ENCODE data around the gene ECT2L.

Gene ECT2L

DNA sequence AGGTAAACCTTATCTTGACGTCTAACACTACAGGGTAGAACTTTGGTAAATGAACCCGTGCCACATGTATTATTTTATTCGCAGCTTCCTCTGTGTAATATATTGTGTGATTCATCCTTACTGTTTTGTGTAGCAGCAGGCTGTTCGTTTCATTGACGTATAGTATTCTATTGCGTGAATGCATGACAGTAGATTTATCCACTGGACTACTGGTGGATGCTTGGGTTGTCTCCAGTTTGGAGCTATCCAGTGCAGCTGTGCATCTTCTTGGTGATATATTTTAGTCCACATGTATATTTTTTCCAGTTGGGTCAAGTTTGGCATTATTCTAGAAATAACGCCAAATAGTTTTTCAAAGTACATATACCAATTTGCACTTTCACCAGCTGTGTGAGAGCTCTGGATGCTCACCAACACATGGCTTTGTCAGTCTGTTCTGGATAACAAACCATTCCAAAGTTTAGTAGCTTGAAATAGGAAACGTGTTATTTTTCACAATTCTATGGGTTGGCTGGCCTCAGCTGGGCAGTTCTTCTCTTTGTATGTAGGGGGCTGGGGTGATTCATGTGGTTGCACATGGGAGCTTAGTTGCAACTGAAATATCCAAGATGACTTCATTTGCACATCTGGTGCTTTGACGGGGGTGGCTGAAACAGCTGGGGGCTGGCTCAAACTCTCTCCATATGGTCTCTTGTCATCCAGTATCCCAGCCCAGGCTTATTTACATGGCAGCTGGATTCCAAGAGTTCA is 9.3 kb downstream of the ECT2L start:
- DNase-seq (ENCODE audit: low spot score): no peak

DNA sequence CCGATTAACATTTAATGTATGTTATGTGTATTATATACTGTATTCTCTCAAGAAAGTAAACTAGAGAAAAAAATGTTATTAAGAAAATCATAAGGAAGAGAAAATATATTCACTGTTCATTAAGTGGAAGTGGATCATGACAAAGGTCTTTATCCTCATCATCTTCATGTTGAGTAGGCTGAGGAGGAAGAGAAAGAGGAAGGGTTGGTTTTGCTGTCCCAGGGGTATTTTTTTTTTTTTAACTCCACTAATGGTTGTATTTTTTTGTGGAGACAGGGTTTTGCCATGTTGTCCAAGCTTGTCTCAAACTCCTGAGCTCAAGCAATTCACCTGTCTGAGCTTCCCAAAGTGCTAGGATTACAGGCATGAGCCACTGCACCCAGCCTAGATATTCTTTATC is 11.0 kb downstream of the ECT2L start:
- DNase-seq (ENCODE audit: low spot score): no peak

DNA sequence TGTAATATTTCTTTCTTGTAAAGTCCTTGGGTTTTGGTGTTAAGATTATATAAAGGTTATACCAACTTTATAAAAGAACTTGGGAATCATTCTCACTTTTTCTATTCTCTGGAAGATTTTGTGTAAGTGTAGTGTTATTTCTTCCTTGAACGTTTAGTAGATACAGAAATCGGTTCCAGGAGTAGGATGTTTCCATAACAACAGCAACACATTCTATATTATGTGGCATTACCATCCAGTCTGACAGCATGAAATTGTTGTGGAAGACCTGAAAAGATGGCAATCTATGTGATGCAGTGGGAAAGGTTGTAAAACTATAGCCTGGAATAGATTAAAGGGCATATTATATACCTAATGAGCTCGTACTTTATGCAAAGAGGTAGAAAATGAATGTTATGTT is 13.8 kb downstream of the ECT2L start:
- DNase-seq (ENCODE audit: low spot score): no peak

DNA sequence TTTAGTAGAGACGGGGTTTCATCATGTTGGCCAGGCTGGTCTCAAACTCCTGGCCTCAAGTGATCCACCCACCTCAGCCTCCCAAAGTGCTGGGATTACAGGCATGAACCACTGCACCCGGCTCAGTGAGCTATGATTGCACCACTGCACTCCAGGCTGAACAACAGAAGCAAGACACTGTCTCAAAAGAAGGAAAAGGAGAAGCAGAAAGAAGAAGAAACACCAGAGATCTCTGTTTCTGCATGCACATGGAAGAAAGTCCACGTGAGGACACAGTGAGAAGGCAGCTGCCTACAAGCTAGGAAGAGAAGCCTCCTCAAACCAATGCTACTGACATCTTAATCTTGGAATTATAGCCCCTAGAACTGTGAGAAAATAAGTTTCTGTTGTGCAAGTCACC is 16.0 kb downstream of the ECT2L start:
- DNase-seq (ENCODE audit: low spot score): no peak

DNA sequence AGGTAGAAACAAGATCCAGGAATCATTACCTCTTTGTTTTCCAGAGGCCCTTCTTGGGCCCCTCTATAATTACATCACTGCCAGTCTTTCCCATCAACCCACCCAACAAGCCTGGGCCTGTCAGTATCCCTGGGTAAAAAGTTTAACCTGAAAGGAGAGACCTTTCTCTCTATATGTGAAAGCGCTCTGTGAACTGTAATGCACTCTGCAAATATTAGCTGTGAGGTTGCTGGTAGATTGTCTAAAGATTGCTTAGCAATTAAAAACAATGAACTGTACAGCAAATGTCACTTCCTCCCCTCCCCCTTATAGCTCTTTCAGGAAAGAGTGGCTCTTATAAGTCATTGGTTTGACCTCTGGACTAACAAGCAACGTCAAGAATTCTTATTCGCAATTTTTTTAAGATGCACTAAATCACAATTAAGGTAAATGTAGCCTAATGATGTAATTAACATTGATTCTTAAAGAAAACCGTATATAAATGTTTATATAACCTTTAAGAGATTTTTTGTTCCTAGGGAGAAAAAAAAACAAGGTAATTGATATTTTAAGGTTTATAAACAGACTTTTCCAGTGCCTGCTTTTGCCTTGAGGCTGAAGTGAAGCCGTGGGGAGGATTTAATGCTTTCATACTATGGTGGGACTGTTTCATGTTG is 18.4 kb downstream of the ECT2L start:
- no peak for DNase-seq (ENCODE audit: low spot score)

DNA sequence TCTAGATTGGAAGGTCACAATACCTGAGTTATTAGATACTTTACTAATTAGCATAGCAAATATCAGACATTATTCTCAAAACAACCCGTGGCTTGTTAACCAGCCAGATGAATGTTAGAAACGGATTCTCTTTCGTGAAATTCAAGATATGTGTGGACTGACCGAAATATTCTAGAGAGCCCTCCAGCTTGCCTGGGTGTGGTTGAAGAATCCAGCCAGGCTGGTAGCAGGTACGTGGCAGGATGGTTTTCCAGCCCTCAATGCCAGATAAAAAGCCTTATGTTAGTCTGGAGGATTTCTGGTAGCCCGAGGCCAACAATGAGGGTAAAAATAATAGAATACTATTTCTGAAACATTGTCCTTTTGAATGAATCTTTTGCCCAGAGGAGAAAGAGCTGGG is 19.3 kb downstream of the ECT2L start:
- DNase-seq (ENCODE audit: low spot score): no peak

DNA sequence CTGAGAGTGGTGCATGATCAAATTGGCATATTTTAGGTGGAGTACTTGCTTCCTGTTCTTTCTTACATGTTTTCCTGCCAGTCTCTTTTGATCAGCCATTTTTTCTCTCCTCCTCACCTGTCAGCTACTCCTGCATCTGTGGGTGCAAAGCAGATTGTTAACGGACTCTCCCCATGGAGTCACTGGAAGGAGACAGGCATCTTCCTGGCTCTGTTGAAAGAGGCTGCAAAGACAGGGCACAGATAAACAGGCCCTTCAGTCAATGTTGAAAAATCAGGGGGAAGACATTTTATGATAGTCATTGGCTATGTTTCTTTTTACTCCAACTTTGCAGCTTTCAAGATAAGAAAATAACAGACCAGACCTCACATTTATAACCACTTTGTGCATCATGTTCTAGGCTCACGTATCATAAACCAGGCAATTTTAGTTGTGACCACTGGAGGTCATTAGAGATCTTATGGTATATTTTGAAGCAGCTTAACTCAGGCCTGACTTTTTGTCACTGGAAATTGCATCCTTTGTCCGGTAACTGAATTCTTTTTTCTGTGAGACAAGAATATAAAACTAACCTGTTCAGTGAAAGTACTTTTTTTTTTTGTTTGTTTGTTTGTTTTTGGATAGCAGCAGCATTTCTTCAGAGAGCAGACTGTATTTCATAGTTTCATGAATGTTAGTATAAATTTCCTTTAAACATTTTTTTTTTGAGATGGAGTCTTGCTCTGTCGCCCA is 20.1 kb downstream of the ECT2L start:
- peak; percentile 64 for DNase-seq (ENCODE audit: low spot score)

DNA sequence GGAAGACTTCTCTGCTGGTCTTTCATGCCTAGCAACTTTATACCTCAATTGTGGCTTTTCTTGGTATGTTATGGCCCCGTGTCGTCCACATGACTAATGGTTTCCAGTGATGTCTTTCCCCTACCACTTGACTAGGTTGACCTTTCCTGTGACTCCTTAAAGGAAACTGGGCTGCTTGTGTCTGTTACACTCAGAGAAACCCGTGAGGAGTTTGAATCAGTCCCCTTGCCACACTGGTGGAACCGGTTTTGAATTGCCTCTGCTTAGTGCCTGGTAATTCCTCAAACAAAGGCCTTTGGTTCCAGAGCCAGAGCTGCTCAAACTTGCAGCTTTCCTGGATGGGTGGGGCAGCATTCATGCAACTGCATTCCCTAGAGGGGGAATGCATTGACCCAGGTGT is 21.9 kb downstream of the ECT2L start:
- no peak for DNase-seq (ENCODE audit: low spot score)

DNA sequence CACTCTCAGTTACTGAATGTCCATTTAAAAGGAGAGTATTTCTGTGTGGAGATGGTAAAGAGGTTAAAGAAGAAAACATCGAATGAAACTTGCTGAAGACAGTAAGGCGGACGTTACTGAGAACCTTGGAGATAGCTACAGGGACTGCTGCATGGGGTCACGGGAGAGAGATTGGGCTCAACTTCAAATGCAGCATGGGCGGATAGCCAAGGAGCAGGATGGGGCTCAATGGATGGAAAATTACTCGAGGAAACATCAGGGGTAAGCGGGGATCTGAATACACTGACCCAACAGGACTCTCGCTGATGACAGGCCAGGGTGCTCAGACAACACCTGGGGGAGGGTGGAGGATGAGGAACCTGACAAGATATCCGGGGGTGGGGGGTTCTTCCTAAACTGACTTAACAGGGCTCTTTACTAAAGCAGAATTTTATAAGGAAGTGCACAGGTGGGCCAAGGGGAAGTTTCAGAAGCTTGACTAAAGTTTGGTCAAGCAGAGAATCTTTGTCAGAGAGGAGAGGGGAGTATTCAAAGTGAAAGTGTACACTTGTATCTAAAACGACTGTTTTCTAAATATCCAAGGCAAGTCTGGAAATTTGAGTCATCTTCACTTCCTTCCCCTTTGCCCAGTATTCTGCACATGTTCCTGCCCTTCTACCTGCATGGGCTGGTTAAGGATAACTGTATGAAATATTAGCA is 22.8 kb downstream of the ECT2L start:
- no peak for DNase-seq (ENCODE audit: low spot score)

DNA sequence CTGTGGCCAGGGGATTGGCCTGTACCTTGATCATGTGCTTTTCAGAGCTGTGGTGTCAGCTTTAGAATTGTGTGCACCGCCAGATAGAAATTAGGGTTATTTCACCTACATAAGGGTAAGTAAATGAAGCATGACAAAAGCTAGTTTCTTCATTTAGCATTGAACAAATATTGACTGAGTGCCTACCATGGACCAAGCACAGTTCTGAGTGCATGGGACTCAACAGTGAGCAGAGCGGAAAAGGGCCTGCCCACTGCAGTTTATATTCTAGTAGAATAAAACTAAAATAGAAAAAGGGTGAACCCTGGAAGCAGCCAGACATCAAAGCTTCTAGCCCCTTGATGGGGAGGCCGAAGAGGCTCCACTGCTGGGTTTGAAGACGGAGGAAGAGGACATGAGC is 25.6 kb downstream of the ECT2L start:
- no peak for DNase-seq (ENCODE audit: low spot score)

DNA sequence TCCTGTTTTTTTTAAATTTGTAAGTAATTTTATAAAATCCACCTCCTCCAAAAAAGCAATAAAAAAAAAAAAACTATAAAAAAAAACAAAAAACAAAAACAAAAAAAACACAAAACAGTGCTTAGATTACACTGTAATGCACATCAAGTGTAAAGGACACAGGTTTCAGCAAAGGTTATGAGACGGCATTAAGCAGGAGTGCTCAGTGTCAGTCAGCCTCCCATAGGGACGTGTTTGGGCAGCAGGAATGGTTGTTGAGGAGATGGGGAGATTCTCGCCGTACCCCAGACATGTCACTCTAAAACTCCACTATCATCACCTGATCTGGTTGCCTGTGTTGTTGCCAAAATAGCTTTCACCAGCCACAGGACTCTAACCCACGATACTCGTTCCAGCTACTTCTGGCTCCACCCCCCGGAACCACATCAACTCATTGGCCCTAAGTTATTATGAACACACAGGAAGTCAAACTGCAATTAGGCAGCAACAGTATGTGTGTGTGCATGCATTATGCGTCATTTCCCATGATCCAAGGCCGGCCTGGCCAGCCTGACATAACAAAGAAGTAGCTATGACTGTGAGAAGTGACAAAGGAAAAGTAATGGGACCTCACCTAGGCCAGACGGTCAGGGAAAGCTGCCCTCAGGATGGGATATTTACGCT is 28.7 kb downstream of the ECT2L start:
- DNase-seq (ENCODE audit: low spot score): no peak

DNA sequence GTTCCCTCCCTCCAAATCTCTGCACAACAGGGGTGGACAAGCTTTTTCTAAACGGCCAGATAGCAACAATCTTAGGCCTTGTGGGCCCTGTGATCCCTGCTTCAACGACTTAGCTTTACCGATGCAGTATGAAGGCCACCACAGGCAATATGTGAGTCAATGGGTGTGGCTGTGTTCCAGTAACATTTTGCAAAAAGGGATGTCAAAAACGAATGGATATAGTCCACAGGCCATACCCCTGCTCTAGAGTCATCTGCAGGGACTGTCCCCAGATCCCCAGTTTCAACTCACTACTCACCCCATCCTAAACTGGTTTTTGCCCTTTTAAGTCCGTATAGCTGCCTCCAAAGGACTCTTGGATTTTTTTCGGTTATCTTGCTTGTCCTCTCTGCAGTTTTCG is 34.4 kb downstream of the ECT2L start:
- no peak for DNase-seq (ENCODE audit: low spot score)

DNA sequence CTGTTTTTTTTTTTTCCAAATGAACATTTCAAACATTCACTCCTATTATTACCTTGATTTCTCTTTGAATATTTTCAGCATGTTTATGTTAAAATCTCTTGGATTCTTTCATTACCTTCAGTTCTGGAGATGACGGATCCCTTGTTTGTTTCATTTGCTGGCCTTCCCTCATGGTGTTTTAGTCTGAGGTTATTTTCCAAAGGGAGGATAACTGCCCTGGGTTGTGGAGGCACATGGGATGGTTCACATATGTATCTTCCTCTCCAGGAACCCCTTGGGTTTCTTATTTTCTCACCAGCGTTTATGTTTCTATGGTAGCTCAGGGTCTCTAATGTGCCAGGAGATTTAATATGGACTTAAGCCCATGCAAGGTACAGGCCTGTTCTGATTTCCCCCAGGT is 36.3 kb downstream of the ECT2L start:
- no peak for DNase-seq (ENCODE audit: low spot score)

DNA sequence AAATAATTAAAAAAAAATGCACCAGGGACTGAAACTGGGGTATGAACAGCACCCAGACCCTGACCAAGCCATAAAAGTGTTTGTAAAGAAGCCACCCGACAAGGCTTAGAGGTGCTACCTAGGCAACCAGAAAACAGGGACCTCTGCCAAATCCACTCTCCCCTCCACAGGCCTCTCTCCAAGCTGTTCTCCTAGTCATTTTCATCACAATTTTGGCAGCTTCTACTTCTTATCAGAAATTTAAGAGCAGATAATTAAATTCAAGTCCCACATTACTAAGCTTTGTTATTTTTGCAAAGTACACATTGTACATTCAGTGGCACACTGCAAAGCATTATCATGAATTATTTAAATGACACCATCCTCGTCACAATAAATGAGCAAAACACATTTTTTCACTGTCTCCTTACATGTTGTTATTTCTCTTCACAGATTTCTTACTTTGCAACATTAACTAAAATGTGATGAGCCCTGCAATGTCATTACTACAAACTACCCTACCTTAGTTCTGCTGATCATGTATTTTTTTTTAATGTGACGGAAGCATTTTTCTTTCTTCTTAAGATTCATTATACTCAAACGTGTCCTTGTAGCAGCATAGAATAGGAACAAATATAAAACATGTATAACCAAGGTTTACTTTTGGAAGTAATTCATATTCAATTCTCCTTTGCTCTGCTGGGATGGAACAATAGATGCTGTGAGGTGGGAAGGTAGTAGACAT is 38.1 kb downstream of the ECT2L start:
- DNase-seq (ENCODE audit: low spot score): no peak

DNA sequence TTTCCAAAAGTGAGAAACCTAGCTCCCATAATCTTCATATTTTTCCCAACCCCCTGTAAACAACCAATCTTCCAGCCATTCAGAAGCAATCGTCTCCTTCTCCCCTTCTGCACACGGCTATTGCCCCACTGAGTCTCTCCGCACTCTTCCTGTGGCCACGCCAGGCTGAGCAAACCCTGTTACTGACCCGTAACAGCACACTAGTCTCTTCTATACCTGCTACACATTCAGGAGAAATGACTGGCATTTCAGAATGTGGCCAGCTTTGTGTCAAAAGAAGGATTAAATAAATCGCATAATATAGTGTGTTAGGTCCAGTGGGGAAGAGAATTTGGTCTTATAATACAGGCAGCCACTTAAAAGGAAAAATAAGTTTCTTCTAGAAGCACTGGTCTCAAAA is 41.4 kb downstream of the ECT2L start:
- DNase-seq (ENCODE audit: low spot score): no peak

DNA sequence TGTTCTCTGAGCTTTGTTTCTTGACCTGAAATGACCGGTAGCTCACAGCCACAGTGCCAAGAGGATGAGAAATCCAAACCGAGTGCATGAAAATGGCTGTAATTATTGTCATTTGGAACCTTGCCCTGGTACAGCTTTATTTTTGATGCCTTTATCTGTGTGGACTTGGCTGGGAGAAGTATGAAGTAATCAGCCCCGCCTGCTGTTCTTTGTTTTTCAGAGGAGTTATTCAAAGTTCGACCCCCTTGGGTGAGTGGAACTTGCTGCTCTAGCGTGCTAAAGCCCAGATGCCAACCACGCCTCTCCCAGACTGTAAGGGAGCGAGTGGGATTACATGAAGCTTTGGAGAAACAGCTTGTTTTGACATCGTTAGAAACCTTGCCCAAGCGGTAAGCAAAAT is 48.3 kb downstream of the ECT2L start:
- DNase-seq (ENCODE audit: low spot score): peak; percentile 17

DNA sequence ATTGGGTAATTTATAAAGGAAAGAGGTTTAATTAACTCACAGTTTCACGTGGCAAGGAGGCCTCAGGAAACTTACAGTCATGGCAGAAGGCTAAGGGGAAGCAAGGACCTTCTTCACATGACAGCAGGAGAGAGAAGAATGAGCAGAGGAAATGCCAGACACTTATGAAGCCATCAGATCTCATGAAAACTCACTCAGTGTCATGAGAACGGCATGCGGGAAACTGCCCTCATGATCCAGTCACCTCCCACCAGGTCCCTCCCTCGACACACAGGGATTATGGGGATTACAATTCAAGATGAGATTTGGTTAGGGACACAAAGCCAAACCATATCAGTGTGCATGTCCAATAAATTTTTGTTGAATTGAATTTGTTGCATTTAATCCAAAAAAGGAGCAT is 52.0 kb downstream of the ECT2L start:
- DNase-seq (ENCODE audit: low spot score): no peak

DNA sequence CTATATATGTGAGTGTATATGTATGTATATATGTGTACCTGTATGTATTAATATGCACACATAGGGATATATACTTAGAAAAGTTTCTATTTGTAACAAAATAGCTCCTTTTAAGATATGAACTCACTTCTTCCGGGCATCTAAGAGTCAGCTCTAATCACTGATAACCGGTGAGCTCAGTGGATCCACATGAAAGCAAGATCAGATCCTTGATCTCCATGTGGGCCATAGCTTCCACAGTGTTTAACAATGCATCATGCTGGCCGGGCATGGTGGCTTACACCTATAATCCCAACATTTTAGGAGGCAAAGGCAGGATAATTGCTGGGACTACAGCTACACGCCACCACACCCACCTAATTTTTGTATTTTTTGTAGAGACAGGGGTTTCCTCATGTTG is 52.6 kb downstream of the ECT2L start:
- DNase-seq (ENCODE audit: low spot score): no peak

DNA sequence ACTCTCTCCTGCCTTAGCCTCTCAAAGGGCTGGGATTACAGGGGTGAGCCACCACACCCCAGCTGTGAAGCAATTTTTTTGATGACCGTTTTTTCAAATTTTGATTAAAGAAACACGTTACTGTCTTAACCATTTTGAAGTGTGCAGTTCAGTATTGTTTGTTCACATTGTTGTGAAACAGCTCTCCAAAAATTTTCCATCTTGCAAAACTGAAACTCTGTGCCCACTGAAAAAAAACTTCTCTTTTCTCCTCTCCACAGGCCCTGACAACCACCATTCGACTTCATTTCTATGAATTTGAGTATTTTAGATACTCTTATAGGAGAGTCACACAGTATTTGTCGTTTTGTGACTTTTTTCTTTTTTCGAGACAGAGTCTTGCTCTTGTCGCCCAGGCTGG is 53.9 kb downstream of the ECT2L start:
- DNase-seq (ENCODE audit: low spot score): no peak

DNA sequence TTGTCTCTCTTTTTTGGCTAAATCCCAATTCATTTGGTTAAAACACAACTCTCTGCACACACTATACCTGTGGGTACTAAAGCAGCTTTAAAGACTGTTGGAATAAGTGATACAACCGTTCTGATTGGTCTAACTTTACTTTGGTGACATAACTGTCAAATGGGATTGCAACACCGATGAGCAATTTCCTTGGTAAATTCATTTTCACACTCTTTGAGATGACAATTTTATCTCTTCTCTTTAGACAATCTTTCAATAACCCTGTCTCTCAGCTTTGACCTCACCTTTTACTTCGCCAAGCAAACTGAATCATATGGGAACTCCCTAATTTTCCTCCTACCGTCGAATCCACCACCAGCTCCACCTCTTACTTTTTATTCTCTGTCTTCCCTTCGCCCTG is 60.8 kb downstream of the ECT2L start:
- DNase-seq (ENCODE audit: low spot score): no peak

DNA sequence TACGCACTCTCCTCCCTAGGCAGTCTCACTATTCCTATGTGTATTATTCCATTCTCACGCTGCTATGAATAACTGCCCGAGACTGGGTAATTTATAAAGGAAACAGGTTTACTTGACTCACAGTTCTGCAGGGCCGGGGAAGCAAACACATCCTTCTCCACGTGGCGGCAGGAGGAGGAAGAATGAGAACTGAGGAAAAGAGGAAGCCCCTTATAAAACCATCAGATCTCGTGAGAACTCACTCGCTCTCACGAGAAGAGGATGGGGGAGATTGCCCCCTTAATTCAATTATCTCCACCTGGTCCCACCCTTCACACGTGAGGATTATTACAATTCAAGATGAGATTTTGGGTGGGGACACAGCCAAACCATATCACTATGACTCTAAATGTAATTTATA is 61.9 kb downstream of the ECT2L start:
- DNase-seq (ENCODE audit: low spot score): no peak

DNA sequence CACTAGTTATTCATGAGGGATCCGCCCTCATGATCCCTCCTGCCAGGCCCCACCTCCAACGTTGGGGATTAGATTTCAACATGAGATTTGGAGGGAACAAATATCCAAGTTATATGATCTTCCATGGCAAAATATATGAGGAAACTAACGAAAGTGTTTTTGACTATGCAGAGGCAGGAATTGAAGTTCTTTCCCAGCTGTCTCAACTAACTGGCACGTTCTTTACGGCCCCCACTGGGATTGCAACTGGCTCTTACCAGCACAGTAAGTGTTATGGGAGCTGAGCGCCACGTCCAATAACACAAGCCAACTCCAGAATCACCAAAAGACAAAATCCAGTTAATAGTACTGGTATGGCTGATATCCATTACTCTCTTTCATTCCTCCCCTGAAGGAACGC is 66.6 kb downstream of the ECT2L start:
- DNase-seq (ENCODE audit: low spot score): no peak
